RWPE1 (cell line): ENCODE results near the gene USP50.

Source experiments
- CTCF ChIA-PET: fragments of 350-600 bp; sonication (Branson Sonifier 250); formaldehyde crosslinking; extraction: SDS; loops from one replicate; lab custom pipeline; 2021; lab: Yijun Ruan, JAX
- POLR2A ChIA-PET: fragments of 400-600 bp; formaldehyde crosslinking; extraction: SDS; loops from one replicate; lab custom pipeline; 2020; ENCODE audit warnings: antibody characterized with exemption; ENCODE audit not compliant: low non-redundant PET; lab: Yijun Ruan, JAX
- DNase-seq: peaks from one replicate; pipeline ENCODE4 v3.0.0; 2012; ENCODE audit warnings: low spot score
- H3K27ac ChIP-seq: fragments of 450-650 bp; 2 replicates; pipeline ENCODE4 v1.5.1; 2017
- CTCF ChIP-seq: fragments of 450-650 bp; conservative IDR thresholded peaks from 2 replicates; pipeline ENCODE4 v1.5.1; 2017; ENCODE audit warnings: low read depth, mild to moderate bottlenecking

Gene USP50

DNA sequence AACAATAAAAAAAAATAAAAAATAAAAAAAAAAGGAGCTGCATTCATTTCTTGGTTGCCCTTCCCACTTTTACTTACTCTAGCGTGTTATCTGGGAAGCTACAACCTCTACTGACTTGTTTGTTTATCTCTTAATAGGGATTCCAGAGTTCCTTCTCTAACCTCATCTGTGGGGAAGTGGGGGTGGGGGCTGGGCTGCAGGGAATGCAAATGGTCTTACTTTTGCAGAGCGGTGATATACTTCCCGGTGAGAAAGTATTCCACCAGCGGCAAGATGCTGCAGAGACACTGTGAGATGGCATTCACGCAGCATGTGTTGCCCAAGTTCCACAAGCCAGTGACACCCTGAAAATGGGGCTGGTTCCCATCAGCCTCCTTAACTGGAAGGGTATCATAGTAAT lies 2.1 kb downstream of the USP50 start:
- DNase-seq: no peak
- CTCF ChIA-PET: interaction anchor here (0.6 to 0.7 kb wide), 2 partner anchors 235 to 333 kb away, joined by 3 to 4 read pairs; no protein-coding TSS in a partner anchor
- H3K27ac ChIP-seq: no peak overlapping the region
- no peak for TF ChIP-seq CTCF
- POLR2A ChIA-PET: no interaction called here

GRCh38 chr15:50543556-50543955 lies 2.9 kb downstream of the USP50 start:
- no peak overlapping the region for H3K27ac ChIP-seq
- ChIA-PET POLR2A (no interaction called here), CTCF (no interaction called here)
- DNase-seq: no peak
- TF ChIP-seq CTCF: no peak

DNA sequence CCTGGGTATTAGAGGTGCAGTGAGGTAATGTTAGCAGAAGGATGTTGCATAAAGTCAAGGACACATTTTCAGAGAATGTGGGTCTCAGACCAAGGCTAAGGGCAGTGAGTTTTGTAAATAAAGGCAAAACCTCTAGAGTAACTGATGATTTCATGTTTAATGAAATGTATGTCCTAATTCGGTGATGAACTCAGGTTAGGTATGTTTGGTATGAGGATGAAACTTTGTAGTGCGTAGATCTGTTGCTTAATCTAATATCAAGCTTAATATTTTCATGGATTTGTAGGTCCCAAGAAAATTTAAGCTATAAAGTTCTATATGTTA lies 3.6 kb downstream of the USP50 start:
- no peak overlapping the region for H3K27ac ChIP-seq
- DNase-seq: no peak
- TF ChIP-seq CTCF: no peak
- ChIA-PET POLR2A (no interaction called here), CTCF (interaction anchor here (0.7 kb wide), 1 partner anchor 18 kb away, joined by 3 read pairs; no protein-coding TSS in a partner anchor)

- H3K27ac ChIP-seq: no peak overlapping the region
- ChIA-PET POLR2A (no interaction called here), CTCF (interaction anchor here (0.7 kb wide), 1 partner anchor 343 kb away, joined by 3 read pairs; no protein-coding TSS in a partner anchor)
- DNase-seq: no peak
- TF ChIP-seq CTCF: no peak
Measured at GRCh38 chr15:50531766-50532165, 14.7 kb downstream of the USP50 start.

DNA sequence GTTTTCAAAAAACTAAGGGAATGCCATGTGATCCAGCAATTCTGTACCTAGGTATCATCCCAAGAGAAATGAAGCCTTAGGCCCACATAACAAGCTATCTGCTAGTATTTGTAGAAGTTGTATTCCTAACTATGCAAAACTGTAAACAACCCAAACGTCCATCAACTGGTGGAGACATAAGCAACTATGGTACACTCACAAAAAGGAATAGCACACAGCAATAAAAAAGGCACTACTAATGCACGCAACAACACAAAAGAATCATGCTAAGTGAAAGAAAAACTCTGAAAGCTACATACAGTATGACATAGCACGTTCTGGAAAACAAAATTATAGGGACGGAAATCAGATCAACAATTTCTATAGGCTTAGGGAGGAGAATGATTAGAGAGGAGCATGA lies 15.3 kb downstream of the USP50 start:
- ChIA-PET POLR2A (no interaction called here), CTCF (no interaction called here)
- no peak overlapping the region for H3K27ac ChIP-seq
- no peak for DNase-seq
- no peak for TF ChIP-seq CTCF

DNA sequence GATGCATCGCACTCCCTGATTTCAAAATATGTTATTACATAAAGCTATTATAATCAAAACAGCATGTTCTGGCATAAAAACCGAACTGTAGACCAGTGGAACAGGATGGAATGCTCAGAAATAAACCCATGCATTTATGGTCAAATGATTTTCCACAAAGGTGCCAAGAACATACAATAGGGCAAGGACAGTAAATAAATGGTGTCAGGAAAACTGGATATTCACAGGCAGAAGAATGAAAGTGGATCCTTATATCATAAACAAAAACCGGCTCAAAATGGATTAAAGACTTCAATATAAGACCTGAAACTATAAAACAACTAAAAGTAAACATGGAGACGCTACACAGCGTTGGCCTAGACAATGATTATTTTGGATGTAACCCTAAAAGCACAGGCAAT lies 22.6 kb downstream of the USP50 start:
- no peak overlapping the region for H3K27ac ChIP-seq
- no peak for TF ChIP-seq CTCF
- CTCF ChIA-PET: no interaction called here
- POLR2A ChIA-PET: no interaction called here
- no peak for DNase-seq
